Occipital lobe (tissue), 2 donors: ENCODE results near the gene IDH3G. TPM values are rescaled to one million over a fixed set of nuclear protein-coding genes. Genes with fewer than 3 reads are reported as not detected.
"Not testable (repeated sequence)": the region's sequence is repeated elsewhere in the genome, so short reads cannot be mapped to it uniquely, and the experiment has no call there.

Experiments used
- DNase-seq: peaks from one replicate; lab custom pipeline; 2025; lab: John Stamatoyannopoulos, UW
- total RNA-seq: library from RNA; depleted of rRNA; stranded (reverse); fragments of >200 nt; gene quantifications from one replicate; pipeline ENCODE4 v1.2.3, GENCODE V29; 2014

IDH3G gene
- 29.0 TPM for total RNA-seq

DNA sequence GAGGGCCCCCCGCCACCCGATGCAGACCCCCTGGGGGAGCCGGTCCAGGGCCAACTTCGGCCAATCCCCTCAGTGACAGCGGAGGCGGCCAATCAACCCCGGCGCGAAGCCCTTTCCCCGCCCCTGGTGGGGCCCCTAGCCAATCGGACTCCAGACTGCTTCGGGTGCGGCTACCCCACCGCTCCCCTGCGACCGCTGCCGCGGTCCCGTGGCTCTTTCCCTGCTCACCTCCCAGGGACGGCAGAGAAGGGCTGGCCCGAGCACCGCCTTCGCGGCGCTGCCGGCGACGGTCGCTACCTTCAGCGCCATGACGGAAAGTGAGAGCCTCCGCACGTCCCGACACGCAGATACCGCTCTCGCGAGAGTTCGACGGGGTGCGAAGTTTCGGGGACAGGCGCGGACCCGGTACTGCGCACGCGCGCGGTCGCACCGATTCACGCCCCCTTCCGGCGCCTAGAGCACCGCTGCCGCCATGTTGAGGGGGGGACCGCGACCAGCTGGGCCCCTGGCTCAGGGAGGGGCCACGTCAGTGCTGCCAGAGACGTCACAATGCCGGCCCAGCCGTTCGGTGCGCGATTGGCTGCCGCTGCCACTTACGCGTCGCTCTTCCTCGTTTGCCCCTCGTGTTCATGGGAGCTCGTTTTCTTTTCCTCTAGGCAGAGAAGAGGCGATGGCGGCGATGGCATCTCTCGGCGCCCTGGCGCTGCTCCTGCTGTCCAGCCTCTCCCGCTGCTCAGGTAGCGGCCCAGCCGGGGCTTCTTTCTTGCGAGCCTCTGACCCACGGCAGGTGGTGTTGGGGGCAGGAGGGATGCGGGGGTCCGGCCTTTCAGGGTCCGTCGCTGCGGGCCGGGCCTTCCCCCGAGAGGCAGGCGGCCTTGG is at the start of gene IDH3G, which contains the start of gene SSR4:
Gene IDH3G (minus strand): TSS at position 358 of the 879 bp plus-strand sequence. CDS start 49 bp downstream, at position 309.
Gene SSR4 (plus strand): TSS at position 651 of the 879 bp plus-strand sequence. CDS start 20 bp downstream, at position 671.
- DNase-seq: peak; percentile 90

DNA sequence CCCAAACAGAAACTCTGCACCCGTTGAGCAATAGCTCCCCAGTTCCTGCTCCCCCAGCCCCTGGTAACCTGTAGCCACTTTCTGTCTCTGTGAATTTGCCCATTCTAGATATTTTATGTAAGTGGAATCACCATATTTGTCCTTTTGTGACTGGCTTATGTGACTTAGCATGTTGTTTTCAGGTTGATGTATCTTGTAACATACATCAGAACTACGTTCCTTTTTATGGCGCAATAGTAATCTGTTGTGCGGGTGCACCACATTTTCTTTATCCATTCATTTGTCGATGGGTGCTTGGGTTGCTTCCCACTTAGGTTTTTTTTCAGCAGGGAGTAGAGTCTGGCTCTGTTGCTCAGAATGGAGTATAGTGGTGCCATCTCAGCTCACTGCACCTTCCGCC is 42.7 kb upstream of the IDH3G start:
- DNase-seq: no peak

DNA sequence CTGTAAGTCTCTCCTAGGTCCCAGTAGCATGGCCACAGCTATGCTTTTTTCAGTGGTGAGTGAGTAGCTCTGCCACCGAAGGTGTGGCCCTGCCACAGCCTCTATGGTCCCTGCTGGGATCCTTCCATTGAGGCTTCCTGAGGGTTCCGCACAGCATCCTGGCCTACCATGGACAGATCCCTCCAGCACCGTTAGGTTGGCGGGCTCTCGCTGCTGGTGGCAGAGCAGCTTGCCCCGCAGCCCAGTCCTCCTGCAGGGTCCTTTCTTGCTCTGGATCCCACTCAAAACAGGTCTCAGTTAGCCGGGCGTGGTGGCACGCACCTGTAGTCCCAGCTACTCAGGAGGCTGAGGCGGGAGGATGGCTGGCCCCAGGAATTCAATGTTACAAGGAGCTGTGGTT is 38.6 kb upstream of the IDH3G start:
- no peak for DNase-seq

DNA sequence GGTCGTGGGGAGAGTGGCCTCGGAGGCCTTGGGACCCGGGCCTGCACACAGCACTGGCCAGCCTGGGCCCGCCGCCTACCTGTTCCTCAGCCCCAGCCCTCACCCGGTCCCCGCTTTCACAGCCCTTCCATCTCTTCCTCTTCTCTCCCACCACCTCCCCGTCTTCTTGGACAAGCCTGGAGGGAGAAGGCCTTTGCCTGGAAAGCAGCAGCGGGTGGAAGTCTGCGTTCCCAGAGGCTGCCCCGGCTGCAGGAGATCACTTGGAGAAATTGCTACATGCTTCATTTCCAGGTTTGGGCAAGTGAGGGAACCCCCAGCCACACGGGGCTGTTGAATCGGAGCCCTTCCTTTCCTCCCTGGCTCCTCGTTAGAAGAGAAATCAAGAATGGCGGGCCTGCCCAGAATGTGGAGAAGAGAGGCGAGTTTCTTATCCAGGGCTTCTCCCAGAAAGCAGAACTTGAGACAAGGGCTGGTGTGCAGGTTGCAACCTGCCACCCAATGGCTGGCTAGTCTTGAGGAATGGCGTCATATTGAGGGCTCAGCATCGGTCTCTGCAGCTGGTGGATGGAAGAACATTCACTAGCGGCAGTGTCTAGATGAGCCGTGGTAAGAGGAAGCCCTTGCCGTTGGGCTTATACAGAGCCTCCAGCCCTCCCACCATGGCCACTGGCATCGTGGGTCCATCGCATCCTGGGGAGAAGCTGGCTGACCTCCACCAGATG is 37.4 kb upstream of the IDH3G start:
- no peak for DNase-seq

DNA sequence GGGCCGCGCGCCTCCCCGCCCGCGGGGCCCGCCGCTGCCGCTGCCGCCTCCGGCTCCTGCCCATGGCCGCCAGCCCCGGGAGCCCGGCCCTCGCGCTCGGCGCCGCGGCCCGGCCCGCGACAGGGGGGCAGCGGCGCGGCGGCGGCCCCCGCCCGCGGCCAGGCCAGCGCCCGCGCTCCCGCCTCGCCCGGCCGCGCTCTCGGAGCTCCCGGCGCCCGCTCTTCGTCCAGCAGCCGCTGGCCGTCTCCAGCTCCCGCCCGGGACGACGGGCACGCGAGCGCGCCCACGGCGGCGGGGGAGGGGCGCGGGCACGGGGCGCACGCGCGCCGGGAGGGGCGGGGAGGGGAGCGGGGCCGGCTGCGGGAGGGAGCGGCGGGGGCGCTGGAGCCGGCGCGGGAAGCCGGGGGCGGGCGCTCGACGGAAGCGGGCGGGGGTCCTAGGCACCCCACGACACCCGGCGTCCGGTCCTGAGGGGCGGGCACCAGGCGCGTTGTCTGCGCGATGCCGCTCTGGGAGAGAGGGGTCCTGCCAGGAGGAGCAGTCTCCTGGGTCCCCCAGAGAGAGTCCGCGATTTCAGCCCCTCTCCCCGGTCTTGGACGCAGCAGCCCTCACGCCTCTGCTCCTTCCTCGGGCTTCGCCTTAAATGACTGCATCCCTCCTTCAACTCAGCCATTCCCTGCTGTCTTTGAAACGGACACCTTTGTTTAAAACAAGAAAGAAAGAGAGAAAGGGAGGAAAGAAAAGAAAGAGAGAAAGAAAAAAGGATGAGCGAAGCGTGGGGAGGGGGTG is 36.7 kb upstream of the IDH3G start:
- DNase-seq: no peak

DNA sequence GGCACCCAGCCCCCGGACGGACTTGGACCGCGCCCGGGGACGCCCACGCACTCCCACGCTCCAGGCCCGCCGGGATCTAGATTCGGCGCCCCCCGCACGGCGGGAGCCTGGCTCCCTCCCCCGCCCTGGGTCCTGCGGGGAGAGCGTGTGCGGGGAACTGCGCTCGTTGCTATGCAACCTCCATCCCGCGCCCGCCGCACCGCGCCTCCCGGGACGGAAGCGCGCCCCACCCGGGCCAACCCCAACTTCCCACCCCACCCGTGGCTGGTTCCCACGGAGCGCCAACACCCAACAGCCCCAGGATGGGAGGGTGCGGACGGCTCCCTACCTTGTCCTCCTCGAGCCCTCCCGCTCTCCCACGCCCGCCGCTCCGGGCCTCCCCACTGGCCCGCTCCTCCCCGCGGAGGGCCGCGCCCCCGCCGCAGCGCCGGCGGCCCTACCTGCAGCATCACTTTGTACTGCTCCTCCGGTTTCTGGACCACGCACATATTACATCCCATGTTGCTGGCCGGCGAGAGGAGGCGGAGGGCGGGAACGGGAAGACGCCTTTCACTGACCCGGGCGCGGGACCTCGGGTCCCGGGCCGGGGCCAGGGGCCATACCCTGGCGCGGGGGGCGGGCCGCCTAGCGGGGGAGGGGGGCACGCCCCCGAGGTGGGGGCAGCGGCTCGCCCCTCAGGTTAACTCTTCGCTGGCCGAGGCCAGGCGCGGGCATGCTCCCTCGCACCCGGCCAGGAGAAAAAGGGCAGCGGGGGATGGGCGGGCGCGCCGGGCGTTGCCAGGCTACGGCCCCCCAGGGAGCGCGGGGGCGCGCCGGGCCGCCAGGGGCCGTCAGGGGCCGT is 35.8 kb upstream of the IDH3G start, which contains the start of gene PDZD4:
Gene PDZD4 (minus strand): TSS at position 746 of the 841 bp plus-strand sequence. CDS start 246 bp downstream, at position 500.
- no peak for DNase-seq

DNA sequence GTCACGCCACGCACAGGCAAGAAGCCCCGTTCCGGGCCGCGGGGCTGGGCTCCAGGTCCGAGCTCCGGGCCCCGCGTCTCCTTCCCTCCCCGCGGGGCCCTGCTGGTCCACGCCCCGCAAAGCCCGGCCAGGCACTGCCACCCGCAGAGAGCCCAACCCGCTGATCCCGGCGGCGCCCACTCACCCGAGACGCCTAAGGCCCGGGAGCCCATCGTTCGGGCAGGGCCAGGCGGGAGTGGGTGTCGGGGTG is 35.3 kb upstream of the IDH3G start:
- no peak for DNase-seq

DNA sequence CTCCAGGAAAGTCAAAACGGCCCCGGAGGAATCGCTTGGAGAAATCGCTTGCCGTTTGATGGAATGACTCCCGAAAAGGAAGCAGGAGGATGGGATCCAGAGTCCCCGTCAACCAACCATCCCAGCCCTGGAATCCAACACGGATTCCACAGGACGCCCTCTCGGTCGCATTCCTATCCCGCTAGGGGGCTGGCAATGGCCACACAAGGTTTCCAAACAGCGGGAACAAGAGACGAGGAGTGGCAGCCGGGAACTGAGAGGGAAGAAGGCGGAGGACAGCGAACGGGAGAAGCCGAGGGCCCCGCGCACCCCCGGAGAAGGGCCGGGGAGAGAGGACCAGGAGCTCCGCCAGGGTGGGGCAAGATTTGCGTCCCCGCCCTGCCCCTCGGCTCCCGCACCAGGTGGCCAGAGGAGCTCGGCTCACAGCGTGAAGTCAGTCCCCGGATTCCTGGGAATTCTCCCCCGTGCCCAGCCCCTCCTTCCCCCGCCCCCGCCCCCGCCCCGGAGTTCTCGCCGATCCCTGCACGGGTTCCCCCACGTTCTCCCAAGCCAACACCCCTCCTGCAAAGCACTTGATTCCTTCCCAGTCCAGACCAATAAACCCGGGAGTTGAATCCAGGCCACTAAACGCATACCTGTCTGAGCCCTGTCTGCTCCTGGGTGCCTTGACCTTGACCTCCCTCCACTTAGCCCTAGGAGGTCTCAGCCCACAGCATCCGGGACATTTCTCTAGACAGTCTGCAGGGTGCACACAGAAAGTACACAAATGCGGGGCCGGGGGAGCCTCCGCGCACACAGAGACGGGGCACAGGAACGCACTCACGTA is 34.8 kb upstream of the IDH3G start:
- no peak for DNase-seq

DNA sequence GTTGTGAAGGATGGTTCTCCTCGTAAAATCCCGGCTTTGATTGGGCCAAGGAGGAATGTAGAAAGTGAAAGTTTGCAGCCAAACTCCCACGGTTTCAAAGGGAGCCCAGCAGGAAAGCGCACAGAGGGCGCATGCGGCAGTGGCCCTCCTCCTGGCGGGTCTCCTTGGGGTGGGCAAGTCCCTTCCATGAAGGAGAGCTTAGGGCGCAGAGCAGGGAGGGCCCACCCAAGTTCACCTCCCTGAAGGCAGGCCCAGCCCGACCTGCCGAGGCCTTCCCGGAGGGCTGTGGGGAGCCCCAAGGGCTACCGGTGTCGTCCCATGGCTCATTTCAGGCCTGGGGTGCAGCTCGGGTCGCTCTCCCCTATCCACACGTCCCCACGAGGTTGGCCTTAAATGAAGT is 34.1 kb upstream of the IDH3G start:
- DNase-seq: no peak

DNA sequence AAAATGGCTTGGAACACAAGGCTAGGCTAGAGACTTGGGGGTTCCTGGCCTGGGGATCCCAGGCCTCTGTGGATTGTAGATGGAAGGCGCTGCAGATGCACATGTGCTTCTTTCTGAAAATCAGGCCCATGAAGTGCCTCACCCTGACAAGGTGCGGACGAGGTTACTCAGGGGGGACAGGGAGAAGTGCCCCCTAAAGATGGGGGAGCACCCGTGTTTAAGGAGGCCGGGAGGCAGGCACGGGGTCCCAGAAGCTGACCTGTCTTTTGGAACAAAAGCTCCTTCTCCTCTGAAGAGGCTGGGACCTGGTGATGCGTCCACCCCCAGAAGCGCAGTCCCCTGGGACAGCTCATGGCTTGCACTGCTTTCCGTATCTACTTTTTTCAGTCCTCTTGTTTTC is 33.7 kb upstream of the IDH3G start:
- DNase-seq: no peak

DNA sequence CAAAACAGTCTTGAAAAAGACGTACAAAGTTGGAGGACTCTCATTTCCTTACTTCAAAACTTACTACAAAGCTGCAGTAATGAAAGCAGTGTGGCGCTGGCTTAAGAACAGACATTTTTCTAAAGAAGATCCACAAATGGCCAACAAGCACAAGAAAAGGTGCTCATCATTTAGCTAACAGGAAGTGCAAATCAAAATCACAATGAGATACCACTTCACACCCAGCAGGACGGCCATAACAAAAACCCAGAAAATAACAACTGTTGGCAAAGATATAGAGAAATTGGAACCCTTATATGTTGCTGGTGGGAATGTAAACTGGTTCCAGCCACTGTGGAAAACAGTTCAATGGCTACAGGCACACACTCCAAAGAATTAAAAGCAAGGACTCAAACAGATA is 32.8 kb upstream of the IDH3G start:
- DNase-seq: no peak

DNA sequence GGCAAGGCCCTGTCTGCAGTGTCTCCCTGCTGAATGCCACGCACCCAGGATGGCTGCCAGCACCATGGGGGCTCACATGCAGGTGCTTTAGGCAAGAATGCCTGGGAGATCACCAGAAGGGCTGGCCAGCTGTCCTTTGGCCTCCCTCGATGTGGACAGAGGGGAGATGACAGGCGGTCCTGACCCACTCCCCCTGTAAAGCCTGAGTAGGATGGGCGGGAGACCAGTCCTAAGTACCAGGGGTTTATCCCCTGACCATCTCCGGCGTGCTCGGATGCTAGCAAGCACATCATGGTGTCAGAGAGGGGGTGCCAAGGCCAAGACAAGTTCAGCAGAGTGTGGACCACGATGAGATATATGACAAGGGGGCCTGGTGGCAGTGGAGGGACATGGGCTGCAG is 30.9 kb upstream of the IDH3G start:
- DNase-seq: no peak

DNA sequence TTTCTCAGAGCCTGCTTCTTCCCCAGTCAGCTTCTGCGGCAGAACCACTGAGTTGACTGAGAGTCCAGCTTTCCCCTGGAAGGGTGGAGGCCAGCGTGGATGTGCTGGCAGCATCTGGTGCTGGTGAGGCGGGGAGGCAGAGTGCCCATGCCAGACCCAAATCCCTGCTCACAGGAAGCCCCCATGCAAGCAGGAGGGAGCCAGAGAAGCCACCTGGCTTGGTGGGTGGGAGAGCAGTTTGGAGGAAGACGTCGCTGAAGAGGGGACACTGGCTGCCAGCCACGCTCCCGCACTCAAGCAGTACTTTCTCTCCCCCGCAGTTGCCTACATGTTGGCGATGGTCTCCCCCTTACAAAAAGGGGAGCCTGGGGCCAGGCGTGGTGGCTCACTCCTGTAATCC is 30.2 kb upstream of the IDH3G start:
- no peak for DNase-seq

DNA sequence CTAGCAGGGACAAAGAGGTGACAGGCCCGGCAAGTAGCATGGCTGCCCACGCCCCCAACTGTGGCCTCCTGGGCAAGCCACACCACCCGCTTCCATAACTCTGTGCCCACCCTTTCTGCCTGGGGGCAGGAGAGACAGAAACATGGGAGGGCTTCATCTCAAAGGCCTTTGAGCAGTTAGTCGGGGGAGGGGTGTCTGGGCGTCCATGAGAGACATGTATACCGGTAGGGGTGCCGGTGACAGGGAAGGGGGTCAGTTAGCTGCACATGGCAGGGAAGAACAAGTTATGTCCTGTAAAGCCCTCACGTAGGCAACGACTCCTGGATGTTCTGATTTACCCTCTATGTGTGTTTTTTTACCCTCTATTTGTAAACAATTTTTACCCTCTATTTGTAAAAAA is 26.9 kb upstream of the IDH3G start:
- DNase-seq: no peak

DNA sequence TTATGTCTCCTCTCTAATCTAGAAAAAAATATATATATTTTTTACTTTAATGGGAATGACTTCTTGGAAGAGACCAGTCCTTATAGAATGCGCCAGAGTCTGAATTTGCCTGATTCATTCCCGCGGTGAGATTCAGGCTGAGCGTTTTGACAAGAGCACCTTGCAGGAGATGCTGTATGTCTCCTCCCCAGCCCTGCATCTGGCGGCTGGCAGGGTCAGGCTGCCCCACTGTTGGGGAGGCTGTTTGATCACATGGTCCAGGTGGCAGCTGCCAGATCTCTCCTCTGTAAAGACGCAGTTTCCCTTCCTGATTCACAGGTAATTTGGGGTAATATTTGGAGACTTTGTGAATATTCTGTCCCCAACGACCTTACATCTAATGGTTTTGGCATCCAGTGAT is 26.4 kb upstream of the IDH3G start:
- DNase-seq: no peak

DNA sequence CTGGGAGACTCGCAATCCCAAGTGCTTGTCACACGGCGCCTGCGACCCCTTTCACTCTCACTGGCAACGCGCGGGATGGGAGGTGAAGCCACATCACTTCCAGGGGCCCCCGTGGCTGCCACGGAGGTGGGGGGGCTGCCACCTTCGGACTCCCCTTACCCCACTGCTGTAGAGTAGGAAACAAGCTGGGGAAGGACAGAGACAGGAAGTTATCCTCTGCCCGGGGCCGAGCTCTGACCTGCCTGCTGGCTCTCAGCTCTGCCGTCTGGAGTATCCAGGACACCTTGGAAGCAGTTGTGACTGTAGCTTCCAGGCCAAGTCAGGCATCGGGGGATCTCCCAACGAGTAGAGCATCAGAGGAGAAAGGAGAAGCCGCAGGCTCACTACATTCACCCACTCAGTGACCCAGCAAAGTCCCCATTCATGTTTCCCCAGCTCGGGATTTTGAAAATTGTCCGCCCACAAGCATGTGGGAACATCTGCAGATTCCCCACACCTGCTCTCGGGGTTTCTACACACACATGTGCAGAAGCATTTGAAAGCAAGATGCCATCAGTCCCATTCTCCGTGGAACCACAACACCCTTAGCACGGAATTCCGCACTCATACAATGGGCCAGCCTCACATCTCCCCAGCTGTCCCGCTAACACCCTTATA is 25.3 kb upstream of the IDH3G start:
- no peak for DNase-seq

DNA sequence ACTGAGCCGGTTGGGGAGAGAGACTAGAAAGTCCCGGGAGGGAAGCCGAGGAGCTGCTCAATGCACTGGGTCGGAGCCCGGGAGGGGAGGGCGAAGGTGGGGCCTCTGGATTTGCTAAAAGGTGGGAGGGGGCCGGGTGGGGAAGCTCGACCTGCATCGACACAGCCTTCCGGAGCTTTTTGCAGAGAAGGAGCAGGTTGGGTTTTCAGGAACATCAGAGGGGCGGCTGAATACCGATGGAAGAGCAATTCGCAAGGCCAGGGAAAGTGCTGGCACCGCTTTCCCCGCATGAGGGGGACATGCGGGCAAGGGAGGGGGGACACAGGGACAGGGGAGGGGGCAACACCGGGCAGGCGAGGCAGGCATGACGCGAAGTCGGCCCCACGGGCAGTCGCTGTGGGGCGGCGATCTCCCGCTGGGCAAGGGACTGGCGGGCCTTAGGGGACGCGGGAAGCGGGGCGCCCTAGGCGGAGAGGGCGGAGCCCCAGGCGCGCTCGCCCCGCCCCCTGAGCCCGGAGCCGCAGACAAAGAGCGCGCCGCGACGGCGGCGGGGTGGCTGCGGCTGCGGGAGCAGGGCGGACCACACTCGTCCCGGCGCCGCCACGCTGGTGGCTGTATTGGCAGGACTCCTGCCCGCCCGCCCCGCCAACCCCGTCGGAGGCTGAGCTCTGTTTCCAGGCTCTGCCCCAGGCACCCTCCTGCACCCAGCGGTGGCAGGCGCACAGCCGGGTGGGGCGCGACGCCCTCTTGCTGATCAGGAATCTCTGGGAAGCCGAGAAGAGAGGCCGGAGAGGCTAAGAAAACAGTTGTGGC is 24.6 kb upstream of the IDH3G start:
- no peak for DNase-seq

DNA sequence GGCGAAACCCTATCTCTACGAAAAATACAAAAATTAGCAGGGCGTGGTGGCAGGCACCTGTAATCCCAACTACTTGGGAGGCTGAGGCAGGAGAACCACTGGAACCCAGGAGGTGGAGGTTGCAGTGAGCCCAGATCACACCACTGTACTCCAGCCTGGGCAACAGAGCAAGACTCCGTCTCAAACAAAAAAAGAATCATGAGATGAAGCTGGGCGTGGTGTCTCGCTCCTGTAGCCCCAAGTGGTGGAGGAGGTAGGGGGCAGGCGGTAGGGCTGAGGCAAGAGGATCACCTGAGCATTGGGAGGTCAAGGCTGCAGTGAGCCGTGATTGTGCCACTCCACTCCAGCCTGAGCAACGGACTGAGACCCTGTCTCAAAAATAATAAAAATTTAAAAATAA is 23.9 kb upstream of the IDH3G start:
- DNase-seq: not testable (repeated sequence)
